Measurements from ENCODE around the gene RABGAP1L. TPM values are rescaled to one million over a fixed set of nuclear protein-coding genes. Genes with fewer than 3 reads are reported as not detected.
"Not testable (repeated sequence)": the region's sequence is repeated elsewhere in the genome, so short reads cannot be mapped to it uniquely, and the experiment has no call there.

The RABGAP1L gene
- total RNA-seq, 3 donors from 2014 or later = 46.1 to 74.7 (median 59.2) TPM

GRCh38 chr1:174401075-174401474, 241.8 kb downstream of the RABGAP1L start:
- no peak for TF ChIP-seq CTCF (IDR thresholded peaks at IDR 0.05)
- H3K9me3 ChIP-seq = no peaks in the 10 kb centered on the region
- no peaks in the 10 kb centered on the region for H3K36me3 ChIP-seq (ENCODE audit: low read depth)
- ATAC-seq = no peak
- H3K4me3 ChIP-seq = no peak overlapping the region
- DNase-seq = no peak
- intact Hi-C loops (cut with DNase I, micrococcal nuclease) = no loop called here
- H3K4me1 ChIP-seq (ENCODE audit: low read depth) = peaks cover 3% of the 10 kb centered on the region

- ATAC-seq = no peak
- no peak for TF ChIP-seq CTCF (IDR thresholded peaks at IDR 0.05)
- Histone ChIP-seq H3K4me3 (no peak overlapping the region), H3K4me1 (ENCODE audit: low read depth) (peaks cover 3% of the 10 kb centered on the region), H3K36me3 (ENCODE audit: low read depth) (no peaks in the 10 kb centered on the region), H3K9me3 (no peaks in the 10 kb centered on the region)
- no peak for DNase-seq
- intact Hi-C loops (cut with DNase I, micrococcal nuclease) = no loop called here
Measured at GRCh38 chr1:174405219-174405618, 245.9 kb downstream of the RABGAP1L start.

- no peak for ATAC-seq
- Histone ChIP-seq H3K4me1 (ENCODE audit: low read depth) (peaks cover 3% of the 10 kb centered on the region), H3K36me3 (ENCODE audit: low read depth) (no peaks in the 10 kb centered on the region), H3K4me3 (no peak overlapping the region), H3K9me3 (no peaks in the 10 kb centered on the region)
- no peak for TF ChIP-seq CTCF (IDR thresholded peaks at IDR 0.05)
- no peak for DNase-seq
- intact Hi-C loops (cut with DNase I, micrococcal nuclease) = no loop called here
Measured at GRCh38 chr1:174406421-174406820, 247.1 kb downstream of the RABGAP1L start.

DNA sequence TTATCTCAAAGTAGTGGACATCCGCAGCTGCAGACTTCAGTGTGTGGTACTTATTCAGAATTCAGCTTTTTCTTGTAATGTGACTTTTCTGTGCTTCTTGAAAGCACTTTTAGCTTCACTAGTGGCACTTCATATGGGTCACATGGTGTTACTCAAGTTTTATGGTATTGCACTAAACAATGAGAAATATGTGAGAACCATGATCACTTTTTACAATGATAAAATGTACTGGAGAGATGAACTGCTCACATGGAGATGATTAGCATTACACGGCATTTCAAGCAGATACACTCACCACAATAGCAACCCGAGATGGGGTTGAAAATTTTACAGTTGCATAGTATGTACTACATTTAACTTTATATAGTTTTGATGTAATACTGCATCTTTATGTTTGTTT, 248.3 kb downstream of the RABGAP1L start:
- H3K9me3 ChIP-seq = no peaks in the 10 kb centered on the region
- no peak for ATAC-seq
- no peak for TF ChIP-seq CTCF (IDR thresholded peaks at IDR 0.05)

GRCh38 chr1:174408146-174408545, 248.8 kb downstream of the RABGAP1L start:
- peaks cover 3% of the 10 kb centered on the region for H3K4me1 ChIP-seq (ENCODE audit: low read depth)
- H3K9me3 ChIP-seq = no peaks in the 10 kb centered on the region
- no peak for TF ChIP-seq CTCF (IDR thresholded peaks at IDR 0.05)
- no peak overlapping the region for H3K4me3 ChIP-seq
- no peaks in the 10 kb centered on the region for H3K36me3 ChIP-seq (ENCODE audit: low read depth)
- intact Hi-C loops (cut with DNase I, micrococcal nuclease) = no loop called here
- no peak for ATAC-seq
- no peak for DNase-seq

More for the DNA sequence above, 248.3 kb downstream of the RABGAP1L start:
- DNase-seq = no peak
- Histone ChIP-seq H3K4me3 (no peak overlapping the region), H3K36me3 (ENCODE audit: low read depth) (no peaks in the 10 kb centered on the region), H3K4me1 (ENCODE audit: low read depth) (peaks cover 3% of the 10 kb centered on the region)
- intact Hi-C loops (cut with DNase I, micrococcal nuclease) = no loop called here

DNA sequence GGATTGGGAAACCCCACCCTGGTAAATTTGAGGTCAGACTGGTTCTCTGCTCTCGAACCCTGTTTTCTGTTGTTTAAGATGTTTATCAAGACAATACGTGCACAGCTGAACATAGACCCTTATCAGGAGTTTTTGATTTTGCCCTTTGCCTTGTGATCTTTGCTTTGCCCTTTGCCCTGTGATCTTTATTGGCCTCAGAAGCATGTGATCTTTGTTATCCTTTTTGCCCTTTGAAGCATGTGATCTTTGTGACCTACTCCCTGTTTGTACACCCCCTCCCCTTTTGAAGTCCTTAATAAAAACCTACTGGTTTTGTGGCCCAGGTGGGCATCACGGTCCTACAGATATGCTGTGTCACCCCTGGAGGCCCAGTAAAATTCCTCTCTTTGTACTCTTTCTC, 250.5 kb downstream of the RABGAP1L start:
- DNase-seq; H3K36me3 ChIP-seq (ENCODE audit: low read depth); H3K4me1 ChIP-seq (ENCODE audit: low read depth); ATAC-seq; H3K4me3 ChIP-seq; intact Hi-C loops (cut with DNase I, micrococcal nuclease); H3K9me3 ChIP-seq: not testable (repeated sequence)

Measured in mucosa of descending colon (tissue), 3 donors.